ENCODE data around the gene KCNMA1. TPM values are rescaled to one million over a fixed set of nuclear protein-coding genes. Genes with fewer than 3 reads are reported as not detected.

KCNMA1 gene
- total and polyA plus RNA-seq, 10 of the 15 experiments (the other 5 are each of a cell fraction or from before 2014, with no cell fraction given), result 8.5 to 77.0 (median 21.3) TPM

GRCh38 chr10:77149706-77150105, 487.9 kb downstream of the KCNMA1 start (continued):
- TF ChIP-seq SPI1 (IDR thresholded peaks at IDR 0.05; ENCODE audit: borderline replicate concordance, insufficient read depth, low read depth, low read length) (no peak), PBX3 (IDR thresholded peaks at IDR 0.05; ENCODE audit: insufficient replicate concordance, low read depth, low read length) (no peak), ZBED1 (IDR thresholded peaks at IDR 0.05; ENCODE audit: borderline replicate concordance) (no peak), NRF1 (conservative IDR thresholded peaks at IDR 0.05; ENCODE audit: low read depth, low read length) (no peak), ESRRA (IDR thresholded peaks at IDR 0.05; ENCODE audit: low read length) (no peak), SMARCA5 (IDR thresholded peaks at IDR 0.05) (no peak), ZNF217 (IDR thresholded peaks at IDR 0.05) (no peak)

- no peak for DNase-seq (ENCODE audit: low read depth, low spot score)
- no peaks in the 10 kb centered on the region for H3K4me1 ChIP-seq (ENCODE audit: control insufficient read depth, insufficient read depth, low read length)
- in situ Hi-C loops (cut with MboI) (no loop called here), intact Hi-C loops (cut with micrococcal nuclease; ENCODE audit: unreplicated experiment) (no loop called here)
- no peaks in the 10 kb centered on the region for H3K9me3 ChIP-seq (replicated peaks; ENCODE audit: control insufficient read depth, insufficient read depth, low read length)
- H4K20me1 ChIP-seq (ENCODE audit: control insufficient read depth, insufficient read depth), result no peaks in the 10 kb centered on the region
- H3K4me2 ChIP-seq (ENCODE audit: control insufficient read depth, insufficient read depth), result no peak overlapping the region
- no peak overlapping the region for H3K9ac ChIP-seq (ENCODE audit: control insufficient read depth, insufficient read depth, low read length)
- H2AFZ ChIP-seq (ENCODE audit: control insufficient read depth, low read depth, low read length), result no peak overlapping the region
- H3K27ac ChIP-seq (ENCODE audit: control insufficient read depth, insufficient read depth), result no peak overlapping the region
- ATAC-seq, result no peak
- ChIA-PET SMC1A (ENCODE audit: uncharacterized antibody, unreplicated experiment) (interaction anchor here (1.1 to 1.9 kb wide), 3 partner anchors 10 to 17 kb away, joined by 3 to 7 read pairs (median 7); no protein-coding TSS in a partner anchor), POLR2A (no interaction called here), CTCF (interaction anchor here (0.5 to 1.6 kb wide), 3 partner anchors 16 to 704 kb away, joined by 3 to 9 read pairs (median 3); no protein-coding TSS in a partner anchor), RAD21 (ENCODE audit: unreplicated experiment) (no interaction called here)
- FAIRE-seq, result no peak
- no peaks in the 10 kb centered on the region for H3K79me2 ChIP-seq (ENCODE audit: control insufficient read depth, insufficient read depth, low read length)
- BruUV-seq (replicated peaks), result no TSS peak
- 14% methylated on average over 4 of the region's 4 CpGs for WGBS (ENCODE audit: insufficient coverage, insufficient replicate concordance, low lambda C conversion rate, missing lambda C conversion rate)
- H3K36me3 ChIP-seq (ENCODE audit: control insufficient read depth in 2 of 2, insufficient read depth in 2 of 2, low read length in 1 of 2), result no peaks in the 10 kb centered on the region
- 0 out of 4 replicates have a peak, but pooled peaks cover 0 to 2% of the 10 kb centered on the region in 2 experiments for H3K27me3 ChIP-seq (replicated peaks in 1 of 2; ENCODE audit: control insufficient read depth in 2 of 2, insufficient read depth in 2 of 2, low read length in 1 of 2)
- TF ChIP-seq USF2 (IDR thresholded peaks at IDR 0.05; ENCODE audit: borderline replicate concordance, low read depth, low read length), result no peak
- TF ChIP-seq YBX1 (IDR thresholded peaks at IDR 0.05), result no peak
- no peak for TF ChIP-seq ZSCAN29 (IDR thresholded peaks at IDR 0.05)
- no peak for TF ChIP-seq TCF12 (IDR thresholded peaks at IDR 0.05; ENCODE audit: low read depth, low read length)
- TF ChIP-seq LARP7 (IDR thresholded peaks at IDR 0.05), result no peak
- no peak for TF ChIP-seq FOXM1 (IDR thresholded peaks at IDR 0.05; ENCODE audit: low read depth, low read length)
- TF ChIP-seq RB1 (IDR thresholded peaks at IDR 0.05; ENCODE audit: borderline replicate concordance), result no peak
- H3K4me3 ChIP-seq, result no peak overlapping the region
Observed at GRCh38 chr10:77149001-77149400, 488.6 kb downstream of the KCNMA1 start.
